Endometrial microvascular endothelial cells (primary cell): ENCODE data around the gene SIM2. TPM values are rescaled to one million over a fixed set of nuclear protein-coding genes. Genes with fewer than 3 reads are reported as not detected.

Experiments used
- in situ Hi-C: cut with HindIII; loops from 2 replicates; pipeline ENCODE4 v1.10.0; 2017; ENCODE audit warnings: low sequenced_read_pairs, low pct_unique_long_range_greater_than_20kb; ENCODE audit errors: inconsistent ontology term
- total RNA-seq: library from RNA; depleted of rRNA; stranded (reverse); fragments of >200 nt; gene quantifications from one replicate; pipeline ENCODE4 v1.2.3, GENCODE V29; 2015; ENCODE audit errors: inconsistent ontology term

The SIM2 gene
- total RNA-seq, 1 donor from 2014 or later = under 0.01 TPM

- in situ Hi-C loops = no loop called here
Observed at GRCh38 chr21:36750576-36750959, 51.7 kb downstream of the SIM2 start.

GRCh38 chr21:36751383-36751782 lies 52.5 kb downstream of the SIM2 start:
- in situ Hi-C loops = no loop called here

GRCh38 chr21:36753556-36753955 lies 54.6 kb downstream of the SIM2 start:
- in situ Hi-C loops = no loop called here

GRCh38 chr21:36754241-36754898 lies 55.5 kb downstream of the SIM2 start:
- in situ Hi-C loops = no loop called here

- in situ Hi-C loops = no loop called here
Observed at GRCh38 chr21:36756527-36756926, 57.6 kb downstream of the SIM2 start.

GRCh38 chr21:36757196-36757595 lies 58.3 kb downstream of the SIM2 start:
- in situ Hi-C loops = no loop called here

- in situ Hi-C loops = no loop called here
Observed at GRCh38 chr21:36759348-36760083, 60.6 kb downstream of the SIM2 start.

GRCh38 chr21:36761685-36762084 lies 62.8 kb downstream of the SIM2 start:
- in situ Hi-C loops = no loop called here

GRCh38 chr21:36762642-36763041 lies 63.7 kb downstream of the SIM2 start:
- in situ Hi-C loops = no loop called here

GRCh38 chr21:36763305-36763704 lies 64.4 kb downstream of the SIM2 start:
- in situ Hi-C loops = no loop called here

- in situ Hi-C loops = no loop called here
Observed at GRCh38 chr21:36765229-36765628, 66.3 kb downstream of the SIM2 start.

GRCh38 chr21:36766511-36766910 lies 67.6 kb downstream of the SIM2 start:
- in situ Hi-C loops = no loop called here

- in situ Hi-C loops = no loop called here
Observed at GRCh38 chr21:36767096-36767495, 68.2 kb downstream of the SIM2 start.

- in situ Hi-C loops = no loop called here
Observed at GRCh38 chr21:36768496-36768895, 69.6 kb downstream of the SIM2 start.

GRCh38 chr21:36769051-36769839 lies 70.3 kb downstream of the SIM2 start:
- in situ Hi-C loops = no loop called here

- in situ Hi-C loops = no loop called here
Observed at GRCh38 chr21:36773117-36773516, 74.2 kb downstream of the SIM2 start.

GRCh38 chr21:36773995-36774394 lies 75.1 kb downstream of the SIM2 start:
- in situ Hi-C loops = no loop called here

GRCh38 chr21:36776981-36777617 lies 78.2 kb downstream of the SIM2 start:
- in situ Hi-C loops = no loop called here

GRCh38 chr21:36780861-36781260 lies 81.9 kb downstream of the SIM2 start:
- in situ Hi-C loops = no loop called here
